ENCODE results near the gene TMEM235.

Gene TMEM235

DNA sequence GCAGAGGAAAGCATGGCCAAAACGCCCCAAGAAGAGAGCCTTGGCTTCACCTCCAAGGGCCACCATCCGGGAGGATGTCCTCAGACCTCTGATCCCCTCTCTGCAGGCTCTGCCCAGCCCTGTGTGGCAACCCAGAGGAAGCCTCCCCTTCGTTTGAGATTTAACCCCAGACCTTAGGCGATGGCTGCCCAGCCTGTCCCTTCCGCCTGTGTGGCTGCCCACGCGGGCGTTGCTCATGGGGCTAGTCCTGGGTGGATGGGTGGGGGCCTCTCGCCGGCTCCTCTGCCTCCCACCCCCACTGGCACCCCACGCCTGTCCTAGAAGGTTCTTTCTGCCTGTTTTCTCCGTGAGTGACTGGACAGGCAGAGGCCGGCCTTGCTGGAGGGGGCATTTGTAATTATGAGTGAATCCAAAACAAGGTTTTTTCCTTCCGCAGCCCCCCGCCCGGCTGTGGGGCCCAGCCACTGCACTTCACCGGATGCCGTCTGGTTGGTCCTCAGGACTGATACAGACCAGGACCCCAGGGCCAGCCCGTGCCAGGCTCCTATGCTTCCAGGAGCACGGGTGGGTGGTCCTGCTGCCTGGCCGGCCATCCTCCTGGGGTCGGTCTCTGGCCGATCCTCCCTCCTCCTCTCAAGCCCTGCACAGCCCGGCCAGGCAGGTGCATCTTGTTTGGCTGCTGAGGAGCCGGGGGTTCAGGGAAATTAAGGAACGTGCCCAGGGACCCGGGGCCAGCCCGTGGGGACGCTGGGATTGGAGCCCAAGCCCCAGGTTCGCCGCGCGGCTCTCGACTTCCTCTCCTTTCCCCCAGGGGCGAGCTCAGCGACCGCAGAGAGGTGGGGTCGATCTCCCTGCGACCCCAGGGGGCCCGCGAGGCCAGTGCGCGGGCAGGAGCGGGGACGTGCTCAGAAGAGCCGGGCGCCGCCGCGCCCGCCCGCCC, at the start of gene TMEM235:
Gene TMEM235 (plus strand): TSS at position 636 of the 940 bp plus-strand sequence. CDS start 393 bp downstream, outside the sequence.
- DNase-seq (ENCODE audit: low spot score): no peak

DNA sequence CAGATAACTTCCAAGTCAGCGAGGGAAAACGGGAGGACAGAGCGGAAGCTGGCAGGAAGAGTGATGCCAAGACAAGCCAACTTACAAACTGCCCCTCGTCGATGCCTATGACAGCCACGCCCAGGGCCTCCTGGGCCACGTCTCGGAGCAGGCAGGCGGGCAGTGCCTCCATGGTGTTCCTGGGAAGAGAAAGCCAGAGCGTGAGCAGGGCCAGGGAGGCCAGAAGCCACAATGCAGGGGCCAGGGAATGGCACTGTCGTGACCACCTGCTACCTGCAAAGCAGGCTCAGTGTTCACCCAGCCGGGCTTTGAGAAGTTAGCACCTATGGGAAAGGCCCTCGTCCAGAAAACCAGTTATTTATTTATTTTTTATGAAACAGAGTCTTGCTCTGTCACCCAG, 48.9 kb upstream of the TMEM235 start:
- no peak for DNase-seq (ENCODE audit: low spot score)

DNA sequence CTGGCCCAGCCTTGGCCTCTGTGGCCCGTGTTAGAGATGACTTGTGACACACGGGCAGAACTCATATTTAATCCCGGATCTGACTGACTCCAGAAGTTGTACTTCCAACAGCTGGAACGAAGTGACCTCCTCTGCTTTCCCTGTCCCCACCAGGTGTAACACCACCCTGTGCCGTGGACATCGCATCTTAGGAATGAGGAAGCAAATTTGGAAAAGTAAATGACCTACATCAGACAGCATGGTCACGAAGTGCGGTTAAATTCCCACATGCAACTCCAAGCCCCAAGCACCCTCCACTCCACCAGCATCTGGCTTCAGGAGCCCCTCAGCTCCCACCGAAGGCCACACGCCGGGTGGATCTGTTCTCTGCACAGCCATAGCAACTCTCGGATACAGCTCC, 47.5 kb upstream of the TMEM235 start:
- DNase-seq (ENCODE audit: low spot score): no peak

GRCh38 chr17:78184351-78184750, 47.1 kb upstream of the TMEM235 start:
- no peak for DNase-seq (ENCODE audit: low spot score)

GRCh38 chr17:78184868-78185267, 46.6 kb upstream of the TMEM235 start:
- DNase-seq (ENCODE audit: low spot score): no peak

- peak; percentile 51 for DNase-seq (ENCODE audit: low spot score)
Observed at GRCh38 chr17:78185981-78186691, 45.3 kb upstream of the TMEM235 start.

- DNase-seq (ENCODE audit: low spot score): peak; percentile 100
Observed at GRCh38 chr17:78186692-78187595, 44.5 kb upstream of the TMEM235 start, which contains the start of the genes AFMID and TK1. Gene AFMID (plus strand): TSS chr17:78187362. CDS start chr17:78187371, 9 bp downstream. Gene TK1 (minus strand): TSS chr17:78187052. CDS start chr17:78186994, 58 bp downstream.

DNA sequence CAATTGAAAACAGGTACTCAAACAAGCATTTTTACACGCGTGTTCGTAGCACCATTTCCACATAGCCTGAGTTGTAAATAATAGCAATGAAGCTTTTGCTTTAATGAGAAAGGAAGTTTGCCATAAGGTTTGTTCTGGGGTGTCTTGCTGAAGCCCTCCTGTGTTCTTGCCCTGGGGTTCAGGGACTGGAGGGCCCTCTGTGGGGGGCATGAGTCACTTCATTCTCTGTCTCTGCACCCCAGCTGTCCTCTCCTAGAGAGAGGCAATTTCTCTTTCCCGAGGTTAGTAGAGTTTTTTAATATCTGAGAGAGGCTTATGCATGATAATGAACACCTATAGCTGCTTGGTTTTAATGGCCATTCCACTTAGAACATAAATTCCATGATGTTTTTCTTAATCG, 34.7 kb upstream of the TMEM235 start:
- DNase-seq (ENCODE audit: low spot score): no peak

DNA sequence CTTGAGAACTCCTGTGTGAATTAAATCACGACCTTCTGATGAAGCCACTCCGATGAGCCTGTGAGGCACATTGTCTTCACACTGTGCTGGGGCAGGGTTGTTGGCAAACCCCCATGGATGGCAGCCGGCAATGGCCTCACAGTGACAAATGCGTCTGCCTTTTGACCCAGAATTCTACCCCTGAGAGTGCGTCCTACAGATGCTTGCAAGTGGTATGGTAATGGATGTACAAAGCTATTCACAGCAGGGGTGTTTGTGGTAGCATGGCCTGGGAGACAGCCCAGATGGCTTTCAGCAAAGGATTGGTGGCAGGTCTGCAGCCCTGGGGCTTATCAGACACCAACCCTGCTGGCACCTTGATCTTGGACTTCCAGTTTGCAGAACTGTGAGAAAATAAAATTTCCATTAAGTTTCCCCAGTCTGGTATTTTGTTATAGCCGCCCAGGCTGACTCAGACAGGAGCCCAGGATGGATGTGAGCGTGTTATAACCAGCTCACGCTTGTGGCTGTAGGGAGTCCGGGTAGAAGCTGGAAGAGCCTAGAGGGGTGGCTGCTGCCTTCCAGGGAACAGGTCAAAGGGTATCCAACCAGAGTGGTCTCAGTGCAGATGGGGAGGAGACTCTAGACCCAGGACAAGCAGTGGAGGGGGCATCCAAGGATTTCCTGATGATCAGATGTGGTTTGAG, 34.1 kb upstream of the TMEM235 start:
- no peak for DNase-seq (ENCODE audit: low spot score)

GRCh38 chr17:78200451-78200850, 31.0 kb upstream of the TMEM235 start:
- DNase-seq (ENCODE audit: low spot score): no peak

- no peak for DNase-seq (ENCODE audit: low spot score)
Observed at GRCh38 chr17:78202666-78203065, 28.8 kb upstream of the TMEM235 start.

GRCh38 chr17:78204387-78205123, 26.9 kb upstream of the TMEM235 start:
- DNase-seq (ENCODE audit: low spot score): no peak

GRCh38 chr17:78205124-78205775, 26.2 kb upstream of the TMEM235 start:
- DNase-seq (ENCODE audit: low spot score): no peak

- DNase-seq (ENCODE audit: low spot score): no peak
Observed at GRCh38 chr17:78206298-78206697, 25.1 kb upstream of the TMEM235 start.

DNA sequence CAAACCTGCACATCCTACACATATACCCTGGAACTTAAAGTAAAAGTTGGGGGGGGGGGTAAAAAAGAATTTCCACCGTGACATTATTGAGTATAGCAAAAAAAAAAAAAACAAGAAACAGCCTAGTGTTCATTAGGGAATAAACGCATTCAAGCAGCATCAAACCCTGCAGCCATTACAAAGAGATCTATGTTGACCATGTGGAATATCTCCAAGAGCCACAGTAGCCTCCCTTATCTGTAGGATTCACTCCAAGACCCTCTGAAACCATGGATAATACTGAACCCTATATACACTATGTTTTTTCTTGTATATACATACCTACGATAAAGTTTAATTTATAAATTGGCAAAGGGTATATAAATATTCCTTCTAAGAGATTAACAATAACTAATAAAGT, 22.9 kb upstream of the TMEM235 start:
- no peak for DNase-seq (ENCODE audit: low spot score)

- no peak for DNase-seq (ENCODE audit: low spot score)
Observed at GRCh38 chr17:78210111-78210510, 21.3 kb upstream of the TMEM235 start.

DNA sequence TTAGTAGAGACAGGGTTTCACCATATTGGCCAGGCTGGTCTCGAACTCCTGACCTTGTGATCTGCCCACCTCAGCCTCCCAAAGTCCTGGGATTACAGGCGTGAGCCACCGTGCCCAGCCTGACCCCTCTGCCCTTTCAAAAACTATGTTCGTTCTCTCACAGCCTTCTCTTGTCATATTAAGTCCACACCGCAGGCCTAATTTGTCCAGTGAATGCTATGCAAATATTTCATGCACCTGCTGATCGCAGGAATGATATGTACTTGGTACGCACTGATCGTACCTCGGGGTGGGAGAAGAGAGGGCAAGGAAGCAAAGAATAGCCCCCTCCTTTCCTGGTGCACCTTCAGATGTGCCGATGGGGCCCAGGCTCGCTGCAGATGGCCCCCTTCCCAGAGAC, 20.4 kb upstream of the TMEM235 start:
- DNase-seq (ENCODE audit: low spot score): no peak

- peak; percentile 99 for DNase-seq (ENCODE audit: low spot score)
Observed at GRCh38 chr17:78214016-78214705, 17.3 kb upstream of the TMEM235 start, which contains the start of gene BIRC5. Gene BIRC5 (plus strand): TSS chr17:78214253. CDS start chr17:78214317, 64 bp downstream.

- DNase-seq (ENCODE audit: low spot score): no peak
Observed at GRCh38 chr17:78214706-78215061, 16.7 kb upstream of the TMEM235 start.

Measured in GM03348 (cell line).